ENCODE measurements around the gene FBXO41.

- TF ChIP-seq CTCF (IDR thresholded peaks at IDR 0.05; ENCODE audit: poor library complexity, severe bottlenecking) (no peak), SMC3 (conservative IDR thresholded peaks at IDR 0.05; ENCODE audit: poor library complexity) (no peak), TAF1 (IDR thresholded peaks at IDR 0.05; ENCODE audit: low read depth) (no peak), EZH2 (IDR thresholded peaks at IDR 0.05; ENCODE audit: borderline replicate concordance, insufficient read depth, low read length, poor library complexity, severe bottlenecking) (no peak), RAD21 (conservative IDR thresholded peaks at IDR 0.05) (no peak), EP300 (conservative IDR thresholded peaks at IDR 0.05; ENCODE audit: poor library complexity, severe bottlenecking) (no peak), POLR2AphosphoS5 (IDR thresholded peaks at IDR 0.05) (no peak)
These were observed 20.0 kb downstream of the FBXO41 start for GRCh38 chr2:73264332-73264606.

Measured in neural cell (in vitro differentiated cells).